Measurements from ENCODE around the gene ARPC1B.
"Not testable (repeated sequence)": the region's sequence is repeated elsewhere in the genome, so short reads cannot be mapped to it uniquely, and the experiment has no call there.

Gene ARPC1B

GRCh38 chr7:99352247-99352646 is 22.3 kb upstream of the ARPC1B start:
- Histone ChIP-seq H2AFZ (ENCODE audit: low read depth) (no peak overlapping the region), H3K4me3 (IDR thresholded peaks at IDR 0.05; ENCODE audit: insufficient read depth, low read depth, low read length) (no peak overlapping the region), H3K9ac (no peak overlapping the region), H3K4me1 (ENCODE audit: low read depth, poor library complexity, severe bottlenecking) (no peaks in the 10 kb centered on the region), H3K27ac (no peak overlapping the region), H3K36me3 (ENCODE audit: insufficient read depth) (peaks cover 9% of the 10 kb centered on the region; the same call in 1 of the 2 replicates), H3K4me2 (no peak overlapping the region), H3K27me3 (ENCODE audit: insufficient read depth, low read depth) (no peaks in the 10 kb centered on the region), H3K79me2 (ENCODE audit: insufficient read depth, low read depth) (no peaks in the 10 kb centered on the region), H4K20me1 (ENCODE audit: insufficient read depth) (no peaks in the 10 kb centered on the region)
- TF ChIP-seq, protein P1, sequence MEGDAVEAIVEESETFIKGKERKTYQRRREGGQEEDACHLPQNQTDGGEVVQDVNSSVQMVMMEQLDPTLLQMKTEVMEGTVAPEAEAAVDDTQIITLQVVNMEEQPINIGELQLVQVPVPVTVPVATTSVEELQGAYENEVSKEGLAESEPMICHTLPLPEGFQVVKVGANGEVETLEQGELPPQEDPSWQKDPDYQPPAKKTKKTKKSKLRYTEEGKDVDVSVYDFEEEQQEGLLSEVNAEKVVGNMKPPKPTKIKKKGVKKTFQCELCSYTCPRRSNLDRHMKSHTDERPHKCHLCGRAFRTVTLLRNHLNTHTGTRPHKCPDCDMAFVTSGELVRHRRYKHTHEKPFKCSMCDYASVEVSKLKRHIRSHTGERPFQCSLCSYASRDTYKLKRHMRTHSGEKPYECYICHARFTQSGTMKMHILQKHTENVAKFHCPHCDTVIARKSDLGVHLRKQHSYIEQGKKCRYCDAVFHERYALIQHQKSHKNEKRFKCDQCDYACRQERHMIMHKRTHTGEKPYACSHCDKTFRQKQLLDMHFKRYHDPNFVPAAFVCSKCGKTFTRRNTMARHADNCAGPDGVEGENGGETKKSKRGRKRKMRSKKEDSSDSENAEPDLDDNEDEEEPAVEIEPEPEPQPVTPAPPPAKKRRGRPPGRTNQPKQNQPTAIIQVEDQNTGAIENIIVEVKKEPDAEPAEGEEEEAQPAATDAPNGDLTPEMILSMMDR (conservative IDR thresholded peaks at IDR 0.05; ENCODE audit: low read depth, low read length), result no peak

DNA sequence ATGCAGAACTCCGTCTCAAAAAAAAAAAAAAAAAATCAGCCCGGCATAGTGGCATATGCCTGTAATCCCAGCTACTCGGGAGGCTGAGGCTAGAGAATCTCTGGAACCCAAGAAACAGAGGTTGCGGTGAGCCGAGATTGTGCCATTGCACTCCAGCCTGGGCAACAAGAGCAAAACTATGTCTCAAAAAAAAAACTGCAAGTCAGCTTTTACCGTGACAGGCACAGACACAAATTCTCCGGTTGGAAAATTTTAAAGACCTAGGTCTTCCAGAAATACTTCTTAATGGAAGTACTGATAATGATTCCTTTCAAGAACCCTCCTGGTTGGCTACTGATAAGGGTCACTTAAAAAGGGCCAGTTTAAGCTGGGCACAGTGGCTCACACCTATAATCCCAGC is 19.4 kb upstream of the ARPC1B start:
- Histone ChIP-seq H3K27ac (no peak overlapping the region), H3K27me3 (ENCODE audit: insufficient read depth, low read depth) (no peaks in the 10 kb centered on the region), H3K79me2 (ENCODE audit: insufficient read depth, low read depth) (no peaks in the 10 kb centered on the region), H3K36me3 (ENCODE audit: insufficient read depth) (peaks cover 14% of the 10 kb centered on the region; the same call in 1 of the 2 replicates), H4K20me1 (ENCODE audit: insufficient read depth) (no peaks in the 10 kb centered on the region), H3K4me1 (ENCODE audit: low read depth, poor library complexity, severe bottlenecking) (no peaks in the 10 kb centered on the region), H3K9ac (no peak overlapping the region), H2AFZ (ENCODE audit: low read depth) (no peak overlapping the region), H3K4me2 (no peak overlapping the region), H3K4me3 (IDR thresholded peaks at IDR 0.05; ENCODE audit: insufficient read depth, low read depth, low read length) (no peak overlapping the region)
- TF ChIP-seq, protein P1 (conservative IDR thresholded peaks at IDR 0.05; ENCODE audit: low read depth, low read length), result no peak

- Histone ChIP-seq H4K20me1 (ENCODE audit: insufficient read depth) (no peaks in the 10 kb centered on the region), H2AFZ (ENCODE audit: low read depth) (no peak overlapping the region), H3K27me3 (ENCODE audit: insufficient read depth, low read depth) (no peaks in the 10 kb centered on the region), H3K4me3 (IDR thresholded peaks at IDR 0.05; ENCODE audit: insufficient read depth, low read depth, low read length) (no peak overlapping the region), H3K27ac (no peak overlapping the region), H3K4me1 (ENCODE audit: low read depth, poor library complexity, severe bottlenecking) (no peaks in the 10 kb centered on the region), H3K9ac (no peak overlapping the region), H3K79me2 (ENCODE audit: insufficient read depth, low read depth) (no peaks in the 10 kb centered on the region), H3K4me2 (no peak overlapping the region), H3K36me3 (ENCODE audit: insufficient read depth) (peaks cover 5% of the 10 kb centered on the region; the same call in 1 of the 2 replicates)
- TF ChIP-seq, protein P1 (conservative IDR thresholded peaks at IDR 0.05; ENCODE audit: low read depth, low read length), result no peak
Observed at GRCh38 chr7:99357701-99358490, 16.6 kb upstream of the ARPC1B start.

- not testable (repeated sequence) for H2AFZ ChIP-seq (ENCODE audit: low read depth); H3K36me3 ChIP-seq (ENCODE audit: insufficient read depth); H3K79me2 ChIP-seq (ENCODE audit: insufficient read depth, low read depth); H4K20me1 ChIP-seq (ENCODE audit: insufficient read depth); H3K4me1 ChIP-seq (ENCODE audit: low read depth, poor library complexity, severe bottlenecking); H3K27me3 ChIP-seq (ENCODE audit: insufficient read depth, low read depth); H3K27ac ChIP-seq; H3K9ac ChIP-seq; H3K4me3 ChIP-seq (IDR thresholded peaks at IDR 0.05; ENCODE audit: insufficient read depth, low read depth, low read length); H3K4me2 ChIP-seq
Observed at GRCh38 chr7:99358521-99358920, 16.0 kb upstream of the ARPC1B start.

DNA sequence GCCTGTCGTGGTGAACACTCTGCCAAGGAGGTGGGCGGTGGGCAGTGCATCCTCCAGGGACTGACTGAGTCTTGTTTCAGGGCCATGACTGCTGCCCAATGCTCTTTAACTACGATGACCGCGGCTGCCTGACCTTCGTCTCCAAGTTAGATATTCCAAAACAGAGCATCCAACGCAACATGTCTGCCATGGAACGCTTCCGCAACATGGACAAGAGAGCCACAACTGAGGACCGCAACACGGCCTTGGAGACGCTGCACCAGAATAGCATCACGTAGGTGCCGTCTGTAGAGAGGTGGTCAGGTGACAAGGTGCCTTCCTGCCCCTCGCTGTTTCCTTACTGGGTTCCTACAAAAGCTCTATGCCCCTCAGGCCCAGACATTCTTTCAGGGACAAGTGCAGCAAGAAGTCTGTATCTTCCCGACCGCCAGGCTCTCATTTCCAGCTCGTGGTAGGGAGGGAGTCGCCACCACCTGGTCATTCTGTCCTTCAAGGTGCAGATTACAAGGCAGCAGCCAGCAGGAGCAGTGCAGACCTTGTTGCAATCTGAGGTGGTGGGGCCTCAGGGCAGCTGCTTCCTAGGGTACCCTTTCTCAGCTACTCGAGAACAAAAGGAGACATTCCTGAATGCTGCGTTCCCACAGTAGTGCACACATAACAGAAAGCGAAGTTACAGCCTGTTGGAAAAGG is 14.9 kb upstream of the ARPC1B start:
- peaks cover 12% of the 10 kb centered on the region; the same call in 1 of the 2 replicates for H3K36me3 ChIP-seq (ENCODE audit: insufficient read depth)
- TF ChIP-seq, protein P1 (conservative IDR thresholded peaks at IDR 0.05; ENCODE audit: low read depth, low read length), result no peak
- H3K27ac ChIP-seq, result no peak overlapping the region
- H3K4me2 ChIP-seq, result no peak overlapping the region
- no peaks in the 10 kb centered on the region for H4K20me1 ChIP-seq (ENCODE audit: insufficient read depth)
- no peak overlapping the region for H3K4me3 ChIP-seq (IDR thresholded peaks at IDR 0.05; ENCODE audit: insufficient read depth, low read depth, low read length)
- H3K27me3 ChIP-seq (ENCODE audit: insufficient read depth, low read depth), result no peaks in the 10 kb centered on the region
- H3K79me2 ChIP-seq (ENCODE audit: insufficient read depth, low read depth), result no peaks in the 10 kb centered on the region
- no peak overlapping the region for H3K9ac ChIP-seq
- no peaks in the 10 kb centered on the region for H3K4me1 ChIP-seq (ENCODE audit: low read depth, poor library complexity, severe bottlenecking)
- no peak overlapping the region for H2AFZ ChIP-seq (ENCODE audit: low read depth)
